ENCODE measurements around the gene IRS1. TPM values are rescaled to one million over a fixed set of nuclear protein-coding genes. Genes with fewer than 3 reads are reported as not detected.

The IRS1 gene
- total RNA-seq, 1 donor from 2014 or later, result 12.6 TPM

DNA sequence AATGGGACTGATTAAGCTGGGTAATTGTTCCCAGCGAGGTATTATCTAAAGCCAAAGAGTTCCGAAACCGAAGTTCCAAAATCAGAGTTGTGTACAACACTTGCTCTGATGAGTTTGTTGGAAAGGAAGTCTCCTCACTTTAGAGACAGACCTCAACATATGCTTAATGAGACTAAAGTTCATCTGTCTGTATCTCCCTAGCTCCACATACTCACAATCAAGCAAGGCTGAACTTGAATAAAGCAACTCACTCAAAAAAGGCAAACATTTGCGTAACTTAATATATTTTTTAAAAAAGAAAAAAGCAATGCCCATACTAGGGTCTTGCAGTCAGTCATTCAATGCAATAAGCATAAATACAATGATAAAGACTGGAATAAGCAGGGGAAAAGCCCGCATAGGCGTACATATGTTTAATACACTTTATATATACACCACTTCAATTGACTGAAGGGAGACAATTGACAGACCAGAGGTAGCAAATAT is 60.0 kb downstream of the IRS1 start:
- Histone ChIP-seq H3K27me3 (ENCODE audit: control insufficient read depth, insufficient read depth, low read length) (no peaks in the 10 kb centered on the region), H3K4me3 (ENCODE audit: low read depth, low read length) (no peak overlapping the region), H3K36me3 (ENCODE audit: control insufficient read depth, insufficient read depth, low read length) (no peaks in the 10 kb centered on the region)
- no peak for DNase-seq (ENCODE audit: low read depth)
- TF ChIP-seq, protein P1, sequence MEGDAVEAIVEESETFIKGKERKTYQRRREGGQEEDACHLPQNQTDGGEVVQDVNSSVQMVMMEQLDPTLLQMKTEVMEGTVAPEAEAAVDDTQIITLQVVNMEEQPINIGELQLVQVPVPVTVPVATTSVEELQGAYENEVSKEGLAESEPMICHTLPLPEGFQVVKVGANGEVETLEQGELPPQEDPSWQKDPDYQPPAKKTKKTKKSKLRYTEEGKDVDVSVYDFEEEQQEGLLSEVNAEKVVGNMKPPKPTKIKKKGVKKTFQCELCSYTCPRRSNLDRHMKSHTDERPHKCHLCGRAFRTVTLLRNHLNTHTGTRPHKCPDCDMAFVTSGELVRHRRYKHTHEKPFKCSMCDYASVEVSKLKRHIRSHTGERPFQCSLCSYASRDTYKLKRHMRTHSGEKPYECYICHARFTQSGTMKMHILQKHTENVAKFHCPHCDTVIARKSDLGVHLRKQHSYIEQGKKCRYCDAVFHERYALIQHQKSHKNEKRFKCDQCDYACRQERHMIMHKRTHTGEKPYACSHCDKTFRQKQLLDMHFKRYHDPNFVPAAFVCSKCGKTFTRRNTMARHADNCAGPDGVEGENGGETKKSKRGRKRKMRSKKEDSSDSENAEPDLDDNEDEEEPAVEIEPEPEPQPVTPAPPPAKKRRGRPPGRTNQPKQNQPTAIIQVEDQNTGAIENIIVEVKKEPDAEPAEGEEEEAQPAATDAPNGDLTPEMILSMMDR (IDR thresholded peaks at IDR 0.05; ENCODE audit: insufficient read depth, low read length, poor library complexity, severe bottlenecking), result no peak

DNA sequence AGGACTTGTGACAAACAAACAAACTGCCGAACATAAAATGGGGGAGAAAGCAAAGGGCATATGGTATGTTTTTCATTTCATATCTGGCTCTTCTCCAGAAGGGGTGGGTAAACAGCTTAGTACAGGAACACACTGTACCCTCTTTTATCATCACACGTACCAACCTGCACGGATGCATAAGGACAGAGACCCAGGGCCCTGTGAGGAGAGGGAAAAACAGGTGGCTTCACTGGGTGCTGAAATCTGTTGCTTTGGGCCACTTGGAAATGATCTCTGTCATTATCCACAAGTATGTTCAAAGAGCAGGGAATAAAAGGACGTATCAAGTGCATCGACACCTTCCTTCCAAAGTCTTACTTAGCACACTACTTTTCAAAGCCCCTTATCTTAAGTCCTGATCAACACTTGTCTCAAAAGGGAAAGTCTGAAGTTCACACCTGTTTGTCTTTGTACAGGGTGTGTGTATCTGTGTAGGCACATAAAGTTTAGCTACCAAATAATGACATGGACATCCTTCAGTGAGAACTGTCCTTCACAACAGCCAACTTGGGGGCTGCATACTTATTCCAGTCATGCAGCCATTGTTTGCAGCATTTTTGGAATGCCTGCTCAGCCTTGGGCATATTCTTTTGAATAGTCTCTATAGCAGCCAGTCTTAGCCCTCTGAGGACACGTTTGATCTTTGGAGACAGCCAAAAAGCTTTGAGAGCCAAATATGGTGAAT is 60.6 kb downstream of the IRS1 start:
- Histone ChIP-seq H3K36me3 (ENCODE audit: control insufficient read depth, insufficient read depth, low read length) (no peaks in the 10 kb centered on the region), H3K4me3 (ENCODE audit: low read depth, low read length) (no peak overlapping the region), H3K27me3 (ENCODE audit: control insufficient read depth, insufficient read depth, low read length) (no peaks in the 10 kb centered on the region)
- no peak for DNase-seq (ENCODE audit: low read depth)
- TF ChIP-seq, protein P1 (IDR thresholded peaks at IDR 0.05; ENCODE audit: insufficient read depth, low read length, poor library complexity, severe bottlenecking), result no peak

DNA sequence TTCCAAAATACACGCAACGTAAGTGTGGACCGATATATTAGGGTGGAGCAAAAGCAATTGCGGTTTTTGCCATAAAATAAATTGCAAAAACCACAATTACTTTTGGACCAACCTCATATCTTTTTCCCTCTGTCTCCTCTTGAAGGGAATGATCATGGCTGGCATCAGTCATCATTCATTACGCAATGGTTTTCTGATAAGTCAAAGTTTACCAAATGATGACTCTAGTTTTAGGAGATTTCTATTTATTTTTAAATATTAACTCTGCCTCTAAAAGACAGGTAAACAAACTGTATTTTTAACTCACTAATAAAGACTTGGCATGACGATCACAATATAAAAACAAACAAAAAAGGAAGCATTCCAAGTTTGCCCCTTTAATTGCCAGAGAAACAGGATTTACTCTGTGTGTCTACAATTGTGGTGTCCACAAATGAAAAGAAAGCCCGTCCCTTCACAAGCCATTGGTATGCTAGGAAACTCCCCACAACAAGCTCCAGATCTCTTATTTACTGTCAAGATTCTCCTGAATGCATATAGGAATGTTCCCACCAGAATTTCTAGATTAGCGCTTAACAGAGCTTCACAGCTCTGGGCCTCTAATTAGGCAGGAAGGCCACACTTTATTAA is 61.3 kb downstream of the IRS1 start:
- no peaks in the 10 kb centered on the region for H3K27me3 ChIP-seq (ENCODE audit: control insufficient read depth, insufficient read depth, low read length)
- H3K4me3 ChIP-seq (ENCODE audit: low read depth, low read length), result no peak overlapping the region
- H3K36me3 ChIP-seq (ENCODE audit: control insufficient read depth, insufficient read depth, low read length), result no peaks in the 10 kb centered on the region
- DNase-seq (ENCODE audit: low read depth), result no peak
- TF ChIP-seq, protein P1 (IDR thresholded peaks at IDR 0.05; ENCODE audit: insufficient read depth, low read length, poor library complexity, severe bottlenecking), result no peak

DNA sequence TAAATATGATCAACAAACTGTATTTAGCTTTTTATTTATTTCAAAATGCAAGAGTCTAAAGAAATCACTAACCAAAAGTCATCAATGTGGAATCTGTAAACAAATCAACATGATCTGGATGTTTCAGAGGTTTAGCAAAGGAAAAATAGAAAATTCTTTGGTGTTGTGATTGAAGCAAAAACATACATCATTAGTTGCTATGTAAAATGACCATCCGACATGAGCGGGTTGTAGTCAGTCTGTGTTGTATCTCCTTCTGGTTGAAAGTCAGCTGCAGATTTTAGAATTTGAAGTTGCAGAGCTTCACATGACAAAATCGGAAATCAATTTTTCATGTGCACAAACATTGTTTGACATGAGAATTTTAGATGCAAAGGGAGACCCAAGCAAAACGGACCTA is 63.2 kb downstream of the IRS1 start:
- Histone ChIP-seq H3K27me3 (ENCODE audit: control insufficient read depth, insufficient read depth, low read length) (no peaks in the 10 kb centered on the region), H3K4me3 (ENCODE audit: low read depth, low read length) (no peak overlapping the region), H3K36me3 (ENCODE audit: control insufficient read depth, insufficient read depth, low read length) (no peaks in the 10 kb centered on the region)
- TF ChIP-seq, protein P1 (IDR thresholded peaks at IDR 0.05; ENCODE audit: insufficient read depth, low read length, poor library complexity, severe bottlenecking), result no peak
- DNase-seq (ENCODE audit: low read depth), result no peak

DNA sequence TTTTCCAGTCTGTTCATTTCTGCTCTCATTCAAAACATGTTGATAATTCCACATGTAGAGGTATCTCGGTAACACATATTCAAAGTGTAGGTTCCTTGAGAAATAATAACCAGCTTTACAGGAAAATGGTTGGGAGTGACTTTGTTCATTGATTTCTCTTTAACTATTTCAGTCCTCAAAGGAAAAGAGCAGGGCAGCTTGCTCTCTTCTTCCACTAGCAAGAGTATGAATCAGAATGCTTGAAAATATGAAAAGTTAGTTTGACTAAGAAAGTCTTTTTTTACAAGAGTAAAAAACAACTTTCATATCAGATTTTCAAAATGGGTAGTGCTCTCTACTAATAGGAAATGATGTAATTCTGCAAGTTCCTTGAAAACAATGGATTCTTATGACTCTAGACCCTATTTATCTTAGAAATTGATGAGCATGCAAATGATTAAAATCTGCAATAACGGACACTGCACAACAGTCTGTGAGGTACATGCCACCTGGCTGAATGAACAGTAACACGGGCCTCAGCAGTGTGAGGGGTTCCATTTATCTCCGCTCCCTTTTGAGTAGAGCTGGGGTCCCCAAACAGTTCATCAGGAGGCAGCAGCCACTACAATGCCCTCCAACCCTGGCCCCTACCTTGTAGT is 65.6 kb downstream of the IRS1 start:
- H3K27me3 ChIP-seq (ENCODE audit: control insufficient read depth, insufficient read depth, low read length), result no peaks in the 10 kb centered on the region
- H3K4me3 ChIP-seq (ENCODE audit: low read depth, low read length), result no peak overlapping the region
- TF ChIP-seq, protein P1 (IDR thresholded peaks at IDR 0.05; ENCODE audit: insufficient read depth, low read length, poor library complexity, severe bottlenecking), result no peak
- H3K36me3 ChIP-seq (ENCODE audit: control insufficient read depth, insufficient read depth, low read length), result no peaks in the 10 kb centered on the region
- DNase-seq (ENCODE audit: low read depth), result no peak

Data from kidney epithelial cell (primary cell).